GM23338 (cell line): ENCODE measurements around the gene ABCB11. TPM values are rescaled to one million over a fixed set of nuclear protein-coding genes. Genes with fewer than 3 reads are reported as not detected.

ENCODE experiments used
- ATAC-seq: fragments of 200-7000 bp; cut with Tn5 transposase; 3 replicates; pipeline ENCODE4 v1.9.1; 2020
- DNase-seq: peaks from one replicate; pipeline ENCODE4 v3.0.0-alpha.2; 2015; ENCODE audit warnings: low spot score
- H2AFZ ChIP-seq: fragments of 200-600 bp; sonication (generic); 2 replicates; pipeline ENCODE4 v1.8.0; 2016; ENCODE audit warnings: antibody characterized with exemption, mild to moderate bottlenecking, moderate library complexity
- H3F3A ChIP-seq: fragments of 200-600 bp; sonication (generic); replicated peaks from 2 replicates; pipeline ENCODE4 v1.8.0; 2017; ENCODE audit warnings: antibody characterized with exemption, mixed run types, low read depth
- H3K27ac ChIP-seq: fragments of 200-600 bp; sonication (generic); 2 replicates; pipeline ENCODE4 v1.6.1; 2016; ENCODE audit warnings: low read depth
- H3K27me3 ChIP-seq: fragments of 200-600 bp; sonication (generic); 2 replicates; pipeline ENCODE4 v1.8.0; 2016; ENCODE audit warnings: mild to moderate bottlenecking, mixed run types, moderate library complexity; ENCODE audit not compliant: insufficient read depth
- H3K36me3 ChIP-seq: fragments of 200-600 bp; sonication (generic); 2 replicates; pipeline ENCODE4 v1.8.0; 2016; ENCODE audit warnings: mild to moderate bottlenecking; ENCODE audit not compliant: insufficient read depth
- H3K4me1 ChIP-seq: fragments of 200-600 bp; sonication (generic); 2 replicates; pipeline ENCODE4 v1.8.0; 2016; ENCODE audit warnings: mild to moderate bottlenecking, moderate library complexity; ENCODE audit not compliant: insufficient read depth
- H3K4me2 ChIP-seq: fragments of 200-600 bp; sonication (generic); 2 replicates; pipeline ENCODE4 v1.7.1; 2017; ENCODE audit warnings: mixed run types
- H3K4me3 ChIP-seq: fragments of 200-600 bp; sonication (generic); 2 replicates; pipeline ENCODE4 v1.6.1; 2016; ENCODE audit warnings: mixed run types
- H3K79me2 ChIP-seq: fragments of 200-600 bp; sonication (generic); replicated peaks from 2 replicates; pipeline ENCODE4 v1.8.0; 2017; ENCODE audit warnings: mild to moderate bottlenecking; ENCODE audit not compliant: insufficient read depth
- H3K9me2 ChIP-seq: fragments of 200-600 bp; sonication (generic); 2 replicates; pipeline ENCODE4 v1.8.0; 2017; ENCODE audit not compliant: insufficient read depth
- H4K20me1 ChIP-seq: fragments of 200-600 bp; sonication (generic); replicated peaks from 2 replicates; pipeline ENCODE4 v1.8.0; 2017; ENCODE audit warnings: mild to moderate bottlenecking; ENCODE audit not compliant: insufficient read depth
- H3K27ac Mint-ChIP-seq: 2 replicates; pipeline ENCODE4 v1.8.0; 2020; ENCODE audit warnings: inconsistent platforms, mild to moderate bottlenecking, moderate library complexity, mixed read lengths
- H3K27me3 Mint-ChIP-seq: 3 replicates; pipeline ENCODE4 v1.8.0; 2022; ENCODE audit warnings: low read depth, mild to moderate bottlenecking, moderate library complexity, mixed read lengths, inconsistent platforms; ENCODE audit not compliant: insufficient read depth, poor library complexity
- H3K36me3 Mint-ChIP-seq: 3 replicates; pipeline ENCODE4 v1.8.0; 2021; ENCODE audit warnings: low read depth, mild to moderate bottlenecking, inconsistent platforms, moderate library complexity, mixed read lengths
- H3K4me1 Mint-ChIP-seq: 3 replicates; pipeline ENCODE4 v1.8.0; 2020; ENCODE audit warnings: mild to moderate bottlenecking, inconsistent platforms, mixed read lengths
- H3K4me3 Mint-ChIP-seq: 3 replicates; pipeline ENCODE4 v1.8.0; 2021; ENCODE audit warnings: moderate library complexity, mild to moderate bottlenecking, inconsistent platforms, mixed read lengths
- H3K9me3 Mint-ChIP-seq: 3 replicates; pipeline ENCODE4 v1.8.0; 2020; ENCODE audit warnings: moderate library complexity, mild to moderate bottlenecking, inconsistent platforms, mixed read lengths
- CREB1 ChIP-seq: fragments of 250-450 bp; sonication (Bioruptor Pico); IDR thresholded peaks from 2 replicates; pipeline ENCODE4 v1.5.0; 2020; ENCODE audit warnings: low read depth, mild to moderate bottlenecking, moderate library complexity
- CTCF ChIP-seq, 2 experiments: fragments of 200-600 bp in 1 of 2; sonication (generic) in 1 of 2; conservative IDR thresholded peaks; 2 replicates each; pipeline versions ENCODE4 v1.5.1 to v1.6.1; 2016 to 2017; ENCODE audit warnings: antibody characterized with exemption in 2 of 2, low read depth in 2 of 2, mild to moderate bottlenecking in 2 of 2, moderate library complexity in 1 of 2
- EZH2 ChIP-seq: fragments of 200-600 bp; sonication (generic); IDR thresholded peaks from one replicate; pipeline ENCODE4 v1.8.0; 2017; ENCODE audit warnings: antibody characterized with exemption, mild to moderate bottlenecking, low read depth; ENCODE audit not compliant: unreplicated experiment
- EZH2phosphoT487 ChIP-seq: fragments of 200-600 bp; sonication (generic); IDR thresholded peaks from one replicate; pipeline ENCODE4 v1.8.1; 2018; ENCODE audit warnings: antibody characterized with exemption; ENCODE audit not compliant: unreplicated experiment
- JUNB ChIP-seq: IDR thresholded peaks from one replicate; pipeline ENCODE4 v1.6.1; 2016; ENCODE audit warnings: antibody characterized with exemption; ENCODE audit not compliant: unreplicated experiment
- NANOG ChIP-seq: IDR thresholded peaks from 2 replicates; pipeline ENCODE4 v1.6.1; 2016; ENCODE audit warnings: antibody characterized with exemption, borderline replicate concordance
- STAT1 ChIP-seq: IDR thresholded peaks from one replicate; pipeline ENCODE4 v1.6.1; 2016; ENCODE audit warnings: antibody characterized with exemption; ENCODE audit not compliant: unreplicated experiment
- ZNF114 ChIP-seq: fragments of 250-450 bp; sonication (Bioruptor Pico); IDR thresholded peaks from 2 replicates; pipeline ENCODE4 v1.5.0; 2020; ENCODE audit warnings: mild to moderate bottlenecking, moderate library complexity
- ZNF331 ChIP-seq: fragments of 250-450 bp; sonication (Bioruptor Pico); IDR thresholded peaks from 2 replicates; pipeline ENCODE4 v1.5.0; 2020; ENCODE audit warnings: low read depth, mild to moderate bottlenecking, moderate library complexity
- ZNF462 ChIP-seq: fragments of 250-450 bp; sonication (Bioruptor Pico); IDR thresholded peaks from 2 replicates; pipeline ENCODE4 v1.5.0; 2020; ENCODE audit warnings: mild to moderate bottlenecking, moderate library complexity
- polyA plus RNA-seq: library from polyadenylated mRNA; unstranded; fragments of >200 nt; fragmentation: Nextera tagmentation; extraction: Ambion mirVana; gene quantifications from 2 replicates; pipeline ENCODE4 v1.2.1, GENCODE V29; 2016
- total RNA-seq: library from RNA; depleted of rRNA; stranded (reverse); fragments of >200 nt; shearing (Covaris generic); gene quantifications from 2 replicates; pipeline ENCODE4 v1.2.3, GENCODE V29; 2014

Gene ABCB11
- total and polyA plus RNA-seq, 2 experiments from 2014 or later: not detected

- TF ChIP-seq ZNF462 (CRISPR knock-in tag): no peak
- TF ChIP-seq ZNF331 (CRISPR knock-in tag): no peak
Observed at GRCh38 chr2:168912901-168913369, 118.2 kb downstream of the ABCB11 start (continued).

- H3K4me2 ChIP-seq: peak overlapping the region; percentile 68
- Mint-ChIP-seq H3K36me3 (peaks cover 11% of the 10 kb centered on the region; the same call in 2 of the 3 replicates), H3K4me3 (peak overlapping the region; percentile 46; the same call in 1 of the 3 replicates), H3K9me3 (peaks cover 11% of the 10 kb centered on the region; the same call in 2 of the 3 replicates), H3K27ac (no peak overlapping the region), H3K27me3 (peaks cover 21% of the 10 kb centered on the region), H3K4me1 (peaks cover 57% of the 10 kb centered on the region)
- peaks cover 8% of the 10 kb centered on the region; the same call in 1 of the 2 replicates for H3K27me3 ChIP-seq
- peaks cover 9% of the 10 kb centered on the region; the same call in 1 of the 2 replicates for H3K36me3 ChIP-seq
- H4K20me1 ChIP-seq: no peaks in the 10 kb centered on the region
- H3K27ac ChIP-seq: no peak overlapping the region
- peak overlapping the region; percentile 42 for H3K4me3 ChIP-seq
- peaks cover 63% of the 10 kb centered on the region for H3K4me1 ChIP-seq
- H3F3A ChIP-seq: 0 out of 2 replicates have a peak, but pooled peaks cover 7% of the 10 kb centered on the region
- no peak for DNase-seq
- H3K9me2 ChIP-seq: 0 out of 2 replicates have a peak, but pooled peaks cover 4% of the 10 kb centered on the region
- peak overlapping the region; percentile 82 for H2AFZ ChIP-seq
- no peak for ATAC-seq
- no peaks in the 10 kb centered on the region for H3K79me2 ChIP-seq
- no peak for TF ChIP-seq EZH2
- no peak for TF ChIP-seq NANOG
- no peak for TF ChIP-seq JUNB
- TF ChIP-seq STAT1: no peak
- no peak for TF ChIP-seq CTCF (conservative IDR thresholded peaks at IDR 0.05; ENCODE audit: low read depth in 2 of 2)
- no peak for TF ChIP-seq CREB1 (CRISPR knock-in tag)
- no peak for TF ChIP-seq EZH2phosphoT487
- TF ChIP-seq ZNF114 (CRISPR knock-in tag): no peak
Observed at GRCh38 chr2:168912466-168912865, 118.7 kb downstream of the ABCB11 start.
